Measurements from ENCODE around the gene LILRB5. TPM values are rescaled to one million over a fixed set of nuclear protein-coding genes. Genes with fewer than 3 reads are reported as not detected.

LILRB5 gene
- total RNA-seq, 2 experiments from 2014 or later = not detected

GRCh38 chr19:54204767-54205468 is 52.2 kb downstream of the LILRB5 start:
- Mint-ChIP-seq H3K4me1 (ENCODE audit: low read depth) (peaks cover 80% of the 10 kb centered on the region), H3K27ac (peak overlapping the region; percentile 62), H3K4me3 (peak overlapping the region; percentile 87), H3K9me3 (no peaks in the 10 kb centered on the region), H3K27me3 (no peaks in the 10 kb centered on the region), H3K36me3 (ENCODE audit: low read depth) (peaks cover 82% of the 10 kb centered on the region)
- ChIA-PET CTCF (interaction anchor here (1.0 kb wide), 1 partner anchor 15 kb away, joined by 3 read pairs; the partner anchor contains the start of gene MBOAT7), POLR2A (interaction anchor here (0.6 to 16.5 kb wide), 11 partner anchors 10 to 1180 kb away, joined by 3 to 419 read pairs (median 4); partner anchors contain the start of genes LENG1, LILRB3, MBOAT7 and RPS9)
- ATAC-seq (no peak), DNase-seq (no peak)
- no peak for TF ChIP-seq CTCF (IDR thresholded peaks at IDR 0.05)
- intact Hi-C loops (cut with micrococcal nuclease) = no loop called here

- no peaks in the 10 kb centered on the region for H3K27me3 Mint-ChIP-seq
- H3K27ac Mint-ChIP-seq = peak overlapping the region; percentile 62
- intact Hi-C loops (cut with micrococcal nuclease) = no loop called here
- ATAC-seq (no peak), DNase-seq (no peak)
- H3K36me3 Mint-ChIP-seq (ENCODE audit: low read depth) = peaks cover 75% of the 10 kb centered on the region
- peak overlapping the region; percentile 87 for H3K4me3 Mint-ChIP-seq
- ChIA-PET CTCF (no interaction called here), POLR2A (interaction anchor here (0.9 to 18.7 kb wide), 7 partner anchors 3 to 259 kb away, joined by 3 to 419 read pairs (median 8); partner anchors contain the start of genes CNOT3, LENG1, MBOAT7 and RPS9)
- TF ChIP-seq CTCF (IDR thresholded peaks at IDR 0.05) = no peak
- H3K4me1 Mint-ChIP-seq (ENCODE audit: low read depth) = peaks cover 68% of the 10 kb centered on the region
- no peaks in the 10 kb centered on the region for H3K9me3 Mint-ChIP-seq
Measured at GRCh38 chr19:54203151-54203611, 53.9 kb downstream of the LILRB5 start.

GRCh38 chr19:54201980-54202379 is 55.1 kb downstream of the LILRB5 start:
- CTCF ChIA-PET = interaction anchor here (1.9 kb wide), 1 partner anchor 13 kb away, joined by 5 read pairs; the partner anchor contains the start of gene MBOAT7
- no peaks in the 10 kb centered on the region for H3K9me3 Mint-ChIP-seq
- H3K27ac Mint-ChIP-seq = peak overlapping the region; percentile 99
- POLR2A ChIA-PET = interaction anchor here (0.8 to 18.7 kb wide), 10 partner anchors 4 to 1053 kb away, joined by 3 to 419 read pairs (median 10); partner anchors contain the start of genes LENG1, MBOAT7, PRPF31 and RPS9
- no peaks in the 10 kb centered on the region for H3K27me3 Mint-ChIP-seq
- TF ChIP-seq CTCF (IDR thresholded peaks at IDR 0.05) = no peak
- ATAC-seq (no peak), DNase-seq (no peak)
- peaks cover 63% of the 10 kb centered on the region for H3K36me3 Mint-ChIP-seq (ENCODE audit: low read depth)
- H3K4me3 Mint-ChIP-seq = peak overlapping the region; percentile 87
- peaks cover 56% of the 10 kb centered on the region for H3K4me1 Mint-ChIP-seq (ENCODE audit: low read depth)
- intact Hi-C loops (cut with micrococcal nuclease) = no loop called here

GRCh38 chr19:54201172-54201701 is 55.8 kb downstream of the LILRB5 start:
- ChIA-PET CTCF (interaction anchor here (0.8 to 1.9 kb wide), 2 partner anchors 13 to 65 kb away, joined by 3 to 5 read pairs; partner anchors contain the start of gene MBOAT7), POLR2A (interaction anchor here (0.6 to 18.7 kb wide), 21 partner anchors 5 to 1054 kb away, joined by 3 to 419 read pairs (median 5); partner anchors contain the start of genes CNOT3, LENG1, LENG8 and LENG9)
- no peak for TF ChIP-seq CTCF (IDR thresholded peaks at IDR 0.05)
- no peaks in the 10 kb centered on the region for H3K27me3 Mint-ChIP-seq
- DNase-seq = no peak
- H3K9me3 Mint-ChIP-seq = no peaks in the 10 kb centered on the region
- intact Hi-C loops (cut with micrococcal nuclease) = no loop called here
- H3K4me1 Mint-ChIP-seq (ENCODE audit: low read depth) = peaks cover 49% of the 10 kb centered on the region
- peak overlapping the region; percentile 87 for H3K4me3 Mint-ChIP-seq
- H3K36me3 Mint-ChIP-seq (ENCODE audit: low read depth) = peaks cover 56% of the 10 kb centered on the region
- no peak for ATAC-seq
- H3K27ac Mint-ChIP-seq = peak overlapping the region; percentile 99

Small RNAs within 50 kb of the gene (microRNA-seq; reads per million reads assigned to microRNA genes)
- gene MIR4752 (ENCODE audit: borderline microRNAs expressed, borderline replicate concordance) = not detected

Other genes starting within 250 kb of the LILRB5 start
- not detected for gene VSTM1, start 193.4 kb downstream of the LILRB5 start, total RNA-seq
- gene TARM1, start 175.9 kb downstream of the LILRB5 start, total RNA-seq = not detected
- gene OSCAR, start 156.5 kb downstream of the LILRB5 start, total RNA-seq = under 1 TPM; 0.68 to 0.76 TPM
- 10 to 100 TPM; 94.8 to 96.7 TPM for gene NDUFA3, start 154.4 kb downstream of the LILRB5 start, total RNA-seq
- 10 to 100 TPM; 27.7 to 28.1 TPM for gene TFPT, start 141.6 kb downstream of the LILRB5 start, total RNA-seq
- gene PRPF31, start 141.5 kb downstream of the LILRB5 start, total RNA-seq = 10 to 100 TPM; 81.1 to 85.2 TPM
- 10 to 100 TPM; 48.8 to 50.7 TPM for gene CNOT3, start 119.5 kb downstream of the LILRB5 start, total RNA-seq
- gene LENG1, start 97.6 kb downstream of the LILRB5 start, total RNA-seq = 1 to 10 TPM; 3.3 to 4.0 TPM
- gene TMC4, start 84.1 kb downstream of the LILRB5 start, total RNA-seq = under 1 TPM in 1 of 2 experiments, not detected in 1; 0.54 TPM
- gene MBOAT7, start 67.7 kb downstream of the LILRB5 start, total RNA-seq = 10 to 100 TPM; 53.8 to 55.4 TPM
- 10 to 100 TPM; 12.5 TPM for gene TSEN34, start 66.0 kb downstream of the LILRB5 start, total RNA-seq
- 1,000 to 10,000 TPM; 1,921 to 1,931 TPM for gene RPS9, start 56.4 kb downstream of the LILRB5 start, total RNA-seq
- not detected for gene LILRB3, start 34.3 kb downstream of the LILRB5 start, total RNA-seq
- not detected for gene LILRA6, start 14.5 kb downstream of the LILRB5 start, total RNA-seq
- gene LILRB2, start 23.8 kb upstream of the LILRB5 start, total RNA-seq = not detected
- not detected for gene LILRA5, start 55.9 kb upstream of the LILRB5 start, total RNA-seq
- not detected for gene LILRA4, start 81.9 kb upstream of the LILRB5 start, total RNA-seq
- 10 to 100 TPM; 11.3 TPM for gene LAIR1, start 107.7 kb upstream of the LILRB5 start, total RNA-seq
- under 1 TPM in 1 of 2 experiments, not detected in 1; 0.70 TPM for gene TTYH1, start 158.2 kb upstream of the LILRB5 start, total RNA-seq
- 100 to 1,000 TPM; 165 to 170 TPM for gene LENG8, start 191.9 kb upstream of the LILRB5 start, total RNA-seq
- 1 to 10 TPM; 4.3 to 5.5 TPM for gene LENG9, start 206.5 kb upstream of the LILRB5 start, total RNA-seq
- under 1 TPM; 0.45 to 0.83 TPM for gene CDC42EP5, start 216.0 kb upstream of the LILRB5 start, total RNA-seq
- gene LAIR2, start 245.6 kb upstream of the LILRB5 start, total RNA-seq = 1 to 10 TPM; 1.5 to 2.1 TPM

Data from activated CD8-positive, alpha-beta T cell treated with anti-CD3 and anti-CD28 coated beads for 36 hours (primary cell).